Amygdala (tissue), 56 donors: ENCODE measurements around the gene PET100.

Experiments used
- DNase-seq, 56 donors: peaks; one replicate each; lab custom pipeline; 2025; lab: John Stamatoyannopoulos, UW

Gene PET100

GRCh38 chr19:7645656-7646425 lies 16.2 kb downstream of the PET100 start:
- no peak for DNase-seq

GRCh38 chr19:7646426-7646700 lies 16.8 kb downstream of the PET100 start:
- no peak for DNase-seq

DNA sequence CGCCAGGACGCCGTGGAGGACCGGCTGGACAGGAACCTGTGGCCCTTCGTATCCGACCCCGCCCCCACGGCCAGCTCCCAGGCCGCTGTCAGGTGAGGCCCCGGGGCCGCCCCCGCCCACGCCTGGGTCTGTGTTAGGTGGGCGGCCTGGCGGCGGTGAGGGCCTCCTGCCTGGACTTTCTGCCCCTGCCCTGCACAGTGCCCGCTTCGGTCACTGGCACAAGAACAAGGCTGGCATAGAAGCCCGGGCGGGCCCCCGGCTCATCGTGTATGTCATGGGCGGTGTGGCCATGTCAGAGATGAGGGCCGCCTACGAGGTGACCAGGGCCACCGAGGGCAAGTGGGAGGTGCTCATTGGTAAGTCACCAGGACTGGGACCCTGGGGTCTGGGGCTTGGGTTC lies 17.6 kb downstream of the PET100 start:
- DNase-seq, result no peak

- no peak for DNase-seq
Measured at GRCh38 chr19:7648265-7649014, 18.8 kb downstream of the PET100 start.

DNA sequence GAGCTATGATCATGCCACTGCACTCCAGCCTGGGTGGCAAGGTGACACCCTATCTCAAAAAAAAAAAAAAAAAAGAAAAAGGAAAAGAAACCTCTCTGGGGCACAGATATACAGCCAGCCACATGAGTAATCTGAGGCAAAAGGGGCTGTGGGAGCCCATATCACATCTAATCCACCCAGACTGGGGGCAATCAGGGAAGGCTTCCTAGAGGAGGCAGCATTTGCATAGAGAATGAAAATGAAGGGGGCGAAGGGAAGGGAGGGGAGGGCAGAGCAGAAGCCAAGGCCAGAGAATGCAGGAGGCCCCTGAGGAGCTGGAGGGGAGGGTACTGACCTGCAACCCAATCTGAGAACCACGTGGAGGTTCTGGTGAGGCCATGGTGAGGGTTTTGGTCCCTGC lies 20.6 kb downstream of the PET100 start:
- no peak for DNase-seq

GRCh38 chr19:7652061-7652641 lies 22.6 kb downstream of the PET100 start:
- DNase-seq, result peak in 50 of 56 donors; percentile 4 to 84 (median 48)

- no peak for DNase-seq
Measured at GRCh38 chr19:7654401-7654800, 24.8 kb downstream of the PET100 start.

- DNase-seq, result no peak
Measured at GRCh38 chr19:7655581-7655980, 26.0 kb downstream of the PET100 start.

DNA sequence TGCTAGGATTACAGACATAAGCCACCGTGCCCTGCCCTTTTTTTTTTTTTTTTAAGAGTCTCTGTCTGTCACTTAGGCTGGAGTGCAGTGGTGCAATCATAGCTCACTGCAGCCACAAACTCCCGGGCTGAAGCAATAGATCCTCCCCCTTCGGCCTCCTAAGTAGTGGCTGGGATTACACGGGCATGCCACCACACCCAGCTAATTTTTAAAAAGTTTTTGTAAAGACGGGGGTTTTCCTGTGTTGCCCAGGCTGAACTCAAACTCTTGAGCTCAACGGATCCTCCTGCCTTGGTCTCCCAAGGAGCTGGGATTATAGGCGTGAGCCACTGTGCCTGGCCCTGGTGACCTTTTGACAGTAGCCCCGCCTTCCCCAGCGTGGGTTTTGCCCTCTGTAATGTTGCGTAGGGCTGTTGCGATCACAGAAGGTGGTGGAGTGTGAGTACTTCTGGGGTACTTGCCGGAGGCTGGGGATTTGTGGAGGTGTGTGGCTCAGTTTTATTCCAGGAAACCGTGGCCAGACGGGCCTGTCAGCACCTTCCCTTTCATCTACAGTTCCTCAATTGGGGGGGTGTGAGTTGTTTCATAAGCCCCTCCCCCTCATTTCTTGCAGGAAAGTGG lies 27.6 kb downstream of the PET100 start:
- DNase-seq, result peak in 3 of 56 donors; percentile 5 to 24 (median 14)

GRCh38 chr19:7658219-7658686 lies 28.7 kb downstream of the PET100 start:
- DNase-seq, result peak in 31 of 56 donors; percentile 2 to 68 (median 27)

DNA sequence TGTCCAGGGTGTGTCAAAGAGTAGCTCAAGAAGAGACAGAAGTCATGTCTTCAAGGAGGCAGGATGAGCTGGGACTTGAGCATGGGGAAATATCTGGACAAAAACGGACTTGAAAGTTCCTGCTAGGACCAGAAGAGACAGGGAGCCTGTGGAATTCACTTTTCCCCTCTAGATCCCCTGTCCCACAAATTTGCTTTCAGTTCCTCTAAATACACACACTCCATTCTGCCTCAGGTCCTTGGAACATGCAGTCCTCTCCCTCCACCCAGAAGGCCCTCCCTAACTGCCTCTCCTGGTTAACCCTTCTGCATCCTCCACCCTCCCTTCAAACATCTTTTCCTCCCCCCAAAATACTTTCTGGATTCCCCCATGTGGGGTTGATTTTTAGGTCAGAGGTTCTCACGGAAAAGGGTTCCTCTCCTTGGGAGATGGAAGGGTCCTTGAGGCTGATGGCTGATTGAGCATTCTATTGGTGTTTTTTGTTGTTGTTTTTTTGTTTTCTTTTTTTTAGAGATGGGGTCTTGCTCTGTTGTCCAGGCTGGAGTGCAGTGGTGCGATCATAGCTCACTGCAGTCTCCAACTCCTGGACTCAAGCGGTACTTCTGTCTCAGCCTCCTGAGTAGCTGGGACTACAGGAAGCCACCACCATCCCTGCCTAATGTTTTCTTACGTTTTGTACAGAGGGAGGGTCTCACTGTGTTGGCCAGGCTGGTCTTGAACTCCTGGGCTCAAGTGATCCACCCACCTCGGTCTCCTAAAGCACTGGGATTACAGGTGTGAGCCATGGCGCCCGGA lies 32.3 kb downstream of the PET100 start:
- no peak for DNase-seq

DNA sequence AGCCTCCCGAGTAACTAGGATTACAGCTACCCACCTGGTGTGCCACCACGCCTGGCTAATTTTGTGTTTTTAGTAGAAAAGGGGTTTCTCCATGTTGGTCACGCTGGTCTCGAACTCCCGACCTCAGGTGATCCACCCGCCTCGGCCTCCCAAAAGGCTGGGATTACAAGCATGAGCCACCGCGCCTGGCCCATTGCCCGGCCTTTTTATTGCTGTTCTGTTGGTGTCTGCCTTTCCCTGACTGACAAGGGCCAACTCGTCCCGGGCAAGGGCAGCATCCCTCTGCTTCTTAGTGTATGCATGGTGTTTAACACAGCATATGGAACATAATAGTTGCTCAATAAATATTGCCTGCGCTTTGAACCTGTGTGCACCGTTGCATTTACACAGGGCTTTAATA lies 33.1 kb downstream of the PET100 start:
- no peak for DNase-seq

DNA sequence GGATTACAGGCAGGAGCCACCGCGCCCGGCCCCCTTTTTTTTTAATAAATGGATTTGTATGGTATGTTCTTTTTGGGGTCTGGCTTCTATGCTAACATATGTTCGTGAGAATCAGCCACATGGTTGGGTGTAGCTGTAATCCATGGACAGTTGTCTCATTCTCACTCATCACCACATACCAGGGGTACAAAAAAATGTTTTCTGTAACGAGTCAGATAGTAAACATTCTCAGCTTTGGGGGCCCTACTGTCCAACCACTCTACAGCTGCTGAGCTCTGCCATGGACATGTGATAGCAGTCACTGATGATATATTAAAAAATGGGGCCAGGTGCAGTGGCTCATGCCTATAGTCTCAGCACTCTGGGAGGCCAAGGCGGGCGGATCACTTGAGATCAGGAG lies 34.1 kb downstream of the PET100 start:
- DNase-seq, result no peak

DNA sequence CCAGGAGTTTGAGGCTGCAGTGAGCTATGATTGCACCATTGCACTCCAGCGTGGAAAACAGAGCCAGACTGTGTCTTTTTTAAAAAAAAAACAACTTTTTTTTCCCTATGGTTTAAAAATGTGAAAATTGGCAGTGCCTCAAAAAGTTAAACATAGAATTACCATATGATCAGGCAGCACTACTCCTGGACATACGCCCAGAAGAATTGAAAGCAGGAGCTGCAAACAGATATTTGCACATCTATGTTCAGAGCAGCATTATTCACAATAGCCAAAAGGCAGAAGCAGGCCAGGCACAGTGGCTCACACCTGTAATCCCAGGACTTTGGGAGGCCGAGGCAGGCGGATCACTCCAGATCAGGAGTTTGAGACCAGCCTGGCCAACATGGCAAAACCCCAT lies 35.5 kb downstream of the PET100 start:
- peak in 4 of 56 donors; percentile 4 to 24 (median 10) for DNase-seq

- no peak for DNase-seq
Measured at GRCh38 chr19:7668842-7669241, 39.2 kb downstream of the PET100 start, which contains the start of gene RETN. Gene RETN, plus strand, starts transcription at chr19:7669049. Its CDS starts 278 bp downstream, at chr19:7669327.

GRCh38 chr19:7669641-7670040 lies 40.0 kb downstream of the PET100 start:
- peak in 1 of 56 donors; percentile 56 for DNase-seq

GRCh38 chr19:7670150-7670783 lies 40.7 kb downstream of the PET100 start:
- DNase-seq, result peak in 29 of 56 donors; percentile 4 to 70 (median 35)

DNA sequence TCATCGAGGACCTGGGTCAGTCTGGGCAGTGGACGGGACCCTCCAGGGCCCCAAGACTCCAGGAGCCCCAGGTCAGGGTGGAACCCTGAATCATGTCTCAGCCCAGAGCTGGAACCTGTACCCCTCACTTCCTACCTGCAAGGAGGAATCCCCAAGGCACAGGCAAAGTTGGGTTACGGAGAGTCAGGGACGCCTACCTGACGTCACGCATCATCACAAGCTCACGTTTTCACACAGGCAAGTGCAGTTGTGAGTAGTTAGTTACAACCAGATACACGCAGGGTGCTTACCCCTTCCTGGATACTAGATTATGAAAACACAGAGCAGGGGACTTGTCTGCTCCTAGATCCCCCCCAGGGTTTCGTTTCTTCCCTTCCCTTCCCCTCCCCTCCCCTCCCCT lies 41.2 kb downstream of the PET100 start:
- no peak for DNase-seq

DNA sequence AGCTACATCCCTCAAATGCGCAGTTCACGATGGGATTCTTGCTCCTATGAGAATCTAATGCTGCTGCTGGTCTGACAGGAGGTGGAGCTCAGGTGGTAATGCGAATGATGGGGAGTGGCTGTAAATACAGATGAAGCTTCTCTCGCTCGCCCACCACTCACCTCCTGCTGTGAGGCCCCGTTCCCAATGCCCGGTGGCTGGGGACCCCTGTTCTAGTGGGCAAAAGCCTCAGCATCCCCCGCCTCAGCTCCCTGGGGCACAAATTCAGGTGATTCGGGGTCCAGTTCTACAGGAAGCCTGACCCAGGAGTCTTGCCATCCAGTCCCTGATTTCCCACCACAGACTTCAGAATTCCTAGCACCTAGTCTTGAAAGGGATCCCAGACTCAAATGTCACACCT lies 42.9 kb downstream of the PET100 start:
- no peak for DNase-seq
